Spleen (tissue), 11 donors: ENCODE data around the gene ISM2. TPM values are rescaled to one million over a fixed set of nuclear protein-coding genes. Genes with fewer than 3 reads are reported as not detected.

ENCODE experiments used
- DNase-seq: peaks from one replicate; pipeline ENCODE4 v3.0.0-alpha.2; 2020
- H3K27ac ChIP-seq, 8 donors: fragments of 200-600 bp; sonication (generic) in 7 of 8; 1 replicate in 4 of 8; 2 replicates in 4 of 8; pipeline versions ENCODE4 v1.5.0 to v1.8.0; 2016 to 2021; ENCODE audit warnings: inconsistent platforms in 4 of 8, mild to moderate bottlenecking in 4 of 8, moderate library complexity in 1 of 8
- H3K27me3 ChIP-seq, 7 donors: fragments of 200-600 bp; sonication (generic) in 6 of 7; replicated peaks in 1 of 7; 1 replicate in 4 of 7; 2 replicates in 3 of 7; pipeline versions ENCODE4 v1.5.0 to v1.8.0; 2016 to 2021; ENCODE audit warnings: inconsistent platforms in 3 of 7, mild to moderate bottlenecking in 1 of 7
- H3K36me3 ChIP-seq, 6 donors: fragments of 200-600 bp; sonication (generic) in 5 of 6; 1 replicate in 4 of 6; 2 replicates in 2 of 6; pipeline versions ENCODE4 v1.5.0 to v1.8.0; 2016 to 2021; ENCODE audit warnings: inconsistent platforms in 2 of 6
- H3K4me1 ChIP-seq, 6 donors: fragments of 200-600 bp; sonication (generic) in 5 of 6; 1 replicate in 3 of 6; 2 replicates in 3 of 6; pipeline versions ENCODE4 v1.5.0 to v1.8.0; 2016 to 2021; ENCODE audit warnings: inconsistent platforms in 3 of 6
- H3K4me3 ChIP-seq, 8 donors: fragments of 200-600 bp; sonication (generic) in 7 of 8; 1 replicate in 4 of 8; 2 replicates in 4 of 8; pipeline versions ENCODE4 v1.5.0 to v1.8.0; 2016 to 2021; ENCODE audit warnings: inconsistent platforms in 4 of 8, mild to moderate bottlenecking in 4 of 8, moderate library complexity in 2 of 8
- H3K9me3 ChIP-seq, 8 donors: fragments of 200-600 bp; sonication (generic) in 7 of 8; 1 replicate in 4 of 8; 2 replicates in 4 of 8; pipeline versions ENCODE4 v1.5.0 to v1.8.0; 2016 to 2021; ENCODE audit warnings: inconsistent platforms in 4 of 8
- POLR2A ChIP-seq, 3 donors: fragments of 450-650 bp; IDR thresholded peaks; one replicate each; pipeline ENCODE4 v1.5.1; 2017; ENCODE audit warnings: antibody characterized with exemption in 3 of 3, mild to moderate bottlenecking in 1 of 3
- POLR2AphosphoS5 ChIP-seq, 3 donors: sonication (generic); formaldehyde crosslinking; IDR thresholded peaks; one replicate each; pipeline ENCODE4 v1.5.1; 2017; ENCODE audit warnings: antibody characterized with exemption in 3 of 3
- WGBS, 5 donors: extraction: QIAGEN DNeasy Blood & Tissue Kit in 3 of 5; methylation state at CpG; one replicate each; pipeline versions ENCODE4 v1.1.5 to v1.1.7; 2013 to 2018; 5-methylcytosine and 5-hydroxymethylcytosine counted together
- intact Hi-C: fragments of 100-400 bp; cut with DNase I; formaldehyde crosslinking; loops from one replicate; pipeline ENCODE4 v1.15.0; 2023; ENCODE audit warnings: low total_unique reads
- polyA plus RNA-seq, 3 donors: library from polyadenylated mRNA; stranded (reverse); fragments of 200-250 nt; gene quantifications; one replicate each; pipeline ENCODE4 v1.2.1, GENCODE V29; 2013
- total RNA-seq, 7 donors: library from RNA; depleted of rRNA in 3 of 7; stranded (reverse); fragments of >200 nt in 3 of 7; fragmentation: NEBNext Ultra II Directional in 4 of 7; extraction: Animal tissue kit (Norgen Biotek cat#: 25700) in 4 of 7; gene quantifications; one replicate each; pipeline versions ENCODE4 v1.1.0 to v1.2.1, GENCODE V29; 2016 to 2021
- TF ChIP-seq, protein P1 (sequence below), 11 experiments: fragments of 200-600 bp in 7 of 11; fragments of 450-650 bp in 4 of 11; sonication (generic) in 4 of 11; IDR thresholded peaks in 8 of 11; conservative IDR thresholded peaks in 3 of 11; 1 replicate in 7 of 11; 2 replicates in 4 of 11; pipeline versions ENCODE4 v1.4.0 to v1.8.0; 2016 to 2021; ENCODE audit warnings: antibody characterized with exemption in 11 of 11, inconsistent platforms in 4 of 11, mild to moderate bottlenecking in 1 of 11
- donor health status: healthy with polysubstance abuse.
- donor health status: DM: no; HTN: no; CAD: no; lungs with moderate emphysema.
- donor health status: DM: no; HTN: no; CAD: no.
- donor health status: Bipolar disorder and iron deficiency.
- donor health status: healthy.
- donor health status: DM: no; HTN: no; CAD: no.
- donor health status: DM: yes; HTN: yes; CAD: no.

Gene ISM2
- total and polyA plus RNA-seq, 10 donors, result 0.13 to 0.56 (median 0.43) TPM; not detected in 5

DNA sequence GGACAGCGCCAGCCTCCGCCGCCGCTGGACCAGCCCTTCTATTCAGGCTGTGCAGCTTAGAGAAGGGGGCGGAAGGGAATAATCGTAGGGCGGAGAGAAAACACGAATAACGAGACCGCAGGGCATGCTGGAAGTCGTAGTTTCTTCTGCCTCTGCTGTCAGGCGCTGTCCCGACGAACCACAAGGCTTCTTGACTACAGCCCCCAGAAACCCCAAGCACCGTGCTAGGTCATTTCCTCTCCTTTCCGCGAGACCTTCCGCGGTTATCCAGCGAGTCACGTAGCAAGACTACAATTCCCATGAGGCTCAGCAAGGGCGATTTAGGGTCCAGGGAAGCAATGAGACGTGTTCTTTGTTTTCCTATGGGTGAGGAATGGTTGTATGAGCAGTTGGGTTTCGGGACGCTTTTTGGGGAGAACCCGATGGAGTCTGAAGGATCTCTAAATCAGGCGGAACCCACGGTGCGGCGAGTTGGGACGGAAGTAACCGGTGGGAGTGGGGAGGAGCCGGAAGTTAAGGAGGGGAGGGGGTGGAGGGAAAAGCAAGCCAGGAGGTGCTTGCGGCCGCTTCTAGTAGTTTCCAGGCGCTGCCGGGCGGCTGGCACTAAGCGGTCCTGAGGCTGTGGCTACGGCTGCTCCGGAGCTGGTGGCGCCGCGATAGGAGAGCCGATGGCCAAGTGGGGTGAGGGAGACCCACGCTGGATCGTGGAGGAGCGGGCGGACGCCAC, 40.9 kb downstream of the ISM2 start, which contains the start of the genes AHSA1 and VIPAS39:
Gene AHSA1 (plus strand): TSS at position 572 of the 727 bp plus-strand sequence. CDS start 97 bp downstream, at position 669.
Gene VIPAS39 (minus strand): TSS at position 80 of the 727 bp plus-strand sequence. CDS start 3,499 bp downstream, outside the sequence.
- Histone ChIP-seq H3K27me3 (no peaks in the 10 kb centered on the region), H3K36me3 (peaks cover 5 to 48% (median 39%) of the 10 kb centered on the region in 6 donors), H3K9me3 (no peaks in the 10 kb centered on the region), H3K4me1 (peaks cover 20 to 57% (median 35%) of the 10 kb centered on the region in 6 donors), H3K27ac (peak within 1 kb of the TSS; percentile 80 to 98 (median 92)), H3K4me3 (peak within 1 kb of the TSS; percentile 78 to 100 (median 94))
- TF ChIP-seq, protein P1, sequence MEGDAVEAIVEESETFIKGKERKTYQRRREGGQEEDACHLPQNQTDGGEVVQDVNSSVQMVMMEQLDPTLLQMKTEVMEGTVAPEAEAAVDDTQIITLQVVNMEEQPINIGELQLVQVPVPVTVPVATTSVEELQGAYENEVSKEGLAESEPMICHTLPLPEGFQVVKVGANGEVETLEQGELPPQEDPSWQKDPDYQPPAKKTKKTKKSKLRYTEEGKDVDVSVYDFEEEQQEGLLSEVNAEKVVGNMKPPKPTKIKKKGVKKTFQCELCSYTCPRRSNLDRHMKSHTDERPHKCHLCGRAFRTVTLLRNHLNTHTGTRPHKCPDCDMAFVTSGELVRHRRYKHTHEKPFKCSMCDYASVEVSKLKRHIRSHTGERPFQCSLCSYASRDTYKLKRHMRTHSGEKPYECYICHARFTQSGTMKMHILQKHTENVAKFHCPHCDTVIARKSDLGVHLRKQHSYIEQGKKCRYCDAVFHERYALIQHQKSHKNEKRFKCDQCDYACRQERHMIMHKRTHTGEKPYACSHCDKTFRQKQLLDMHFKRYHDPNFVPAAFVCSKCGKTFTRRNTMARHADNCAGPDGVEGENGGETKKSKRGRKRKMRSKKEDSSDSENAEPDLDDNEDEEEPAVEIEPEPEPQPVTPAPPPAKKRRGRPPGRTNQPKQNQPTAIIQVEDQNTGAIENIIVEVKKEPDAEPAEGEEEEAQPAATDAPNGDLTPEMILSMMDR (IDR thresholded peaks at IDR 0.05 in 8 of 11, conservative IDR thresholded peaks at IDR 0.05 in 3 of 11), result peak in 4 of 11 experiments; percentile 1 to 39 (median 22)
- TF ChIP-seq POLR2A (IDR thresholded peaks at IDR 0.05) (peak in 2 of 3 donors; percentile 6 to 22), POLR2AphosphoS5 (IDR thresholded peaks at IDR 0.05) (peak; percentile 89 to 92 (median 90))
- intact Hi-C loops, result loop anchor here (5.0 to 10.0 kb wide), 4 partner anchors 80 to 257 kb away; partner anchors contain the start of genes SAMD15, SPTLC2 and TMED8
- WGBS, 5 donors, result 0 to 1% (median 0%) methylated on average over 46 to 50 of the region's 50 CpGs
- peak; percentile 96 for DNase-seq

DNA sequence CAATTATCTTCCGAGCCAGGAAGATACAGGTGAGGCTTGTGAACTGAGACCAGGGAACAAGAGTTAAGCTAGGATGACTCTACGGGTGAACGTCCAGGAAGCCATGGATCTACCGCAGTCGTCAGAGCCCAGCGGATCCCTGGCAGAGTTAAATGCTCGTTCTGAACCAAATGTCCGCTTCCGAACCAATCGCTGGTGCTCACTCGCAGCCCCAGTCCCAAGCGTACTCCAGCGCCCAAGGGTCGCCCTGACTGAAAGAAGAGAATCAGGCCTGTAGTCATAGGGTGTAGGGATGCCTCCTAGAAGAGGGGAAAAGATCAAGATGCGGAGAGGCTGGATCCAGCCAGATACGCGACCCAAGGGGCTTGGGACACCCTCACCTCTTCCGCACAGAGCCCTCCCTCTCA, 41.5 kb downstream of the ISM2 start:
- 0% methylated on average over 13 to 18 of the region's 18 CpGs for WGBS, 5 donors
- peak overlapping the region; percentile 80 to 98 (median 92) for H3K27ac ChIP-seq
- H3K4me3 ChIP-seq, result peak overlapping the region; percentile 78 to 100 (median 94)
- no peaks in the 10 kb centered on the region for H3K27me3 ChIP-seq
- no peaks in the 10 kb centered on the region for H3K9me3 ChIP-seq
- H3K36me3 ChIP-seq, result peaks cover 2 to 48% (median 36%) of the 10 kb centered on the region in 6 donors
- peaks cover 20 to 57% (median 35%) of the 10 kb centered on the region in 6 donors for H3K4me1 ChIP-seq
- no peak for DNase-seq
- TF ChIP-seq POLR2A (IDR thresholded peaks at IDR 0.05), result peak in 1 of 3 donors; percentile 66
- TF ChIP-seq POLR2AphosphoS5 (IDR thresholded peaks at IDR 0.05), result peak in 1 of 3 donors; percentile 84
- TF ChIP-seq, protein P1 (IDR thresholded peaks at IDR 0.05 in 8 of 11, conservative IDR thresholded peaks at IDR 0.05 in 3 of 11), result no peak
- intact Hi-C loops, result loop anchor here (5.0 to 10.0 kb wide), 4 partner anchors 80 to 258 kb away; partner anchors contain the start of genes SAMD15, SPTLC2 and TMED8

DNA sequence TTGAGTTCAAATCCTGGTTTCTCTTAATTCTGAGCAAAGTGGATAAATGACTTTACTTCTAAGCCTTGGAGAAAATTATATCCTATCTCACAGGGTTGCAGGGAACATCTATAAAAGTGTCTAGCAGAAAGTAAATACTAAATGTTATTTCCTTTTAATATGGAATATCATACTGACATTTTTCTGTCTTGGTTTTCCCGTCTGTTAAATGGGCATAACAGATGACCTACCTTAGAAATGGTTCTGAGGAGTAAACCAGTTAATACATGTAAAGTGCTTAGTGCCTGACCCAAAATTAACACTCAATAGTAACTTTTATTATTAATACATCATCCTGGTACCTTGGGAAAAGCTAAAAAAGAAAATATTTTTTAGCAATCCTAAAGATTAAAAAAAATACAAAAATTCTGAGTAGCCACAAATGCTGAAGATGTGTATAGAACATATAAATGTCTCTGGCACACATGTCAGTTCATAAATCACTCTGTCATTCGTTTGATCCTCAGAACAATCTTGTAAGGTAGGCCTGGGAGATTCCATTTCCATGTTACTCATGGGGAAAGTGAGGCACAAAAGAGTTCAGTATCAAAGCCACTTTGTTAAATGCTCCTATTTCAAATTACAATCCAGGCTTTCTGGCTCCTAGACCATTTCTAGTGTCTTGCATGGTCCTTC, 42.5 kb downstream of the ISM2 start:
- intact Hi-C loops, result loop anchor here (5.0 to 10.0 kb wide), 4 partner anchors 79 to 259 kb away; partner anchors contain the start of genes SAMD15, SPTLC2 and TMED8

More for the DNA sequence above, 42.5 kb downstream of the ISM2 start:
- Histone ChIP-seq H3K27ac (peak overlapping the region in 2 of 8 donors; percentile 90 to 92), H3K27me3 (no peaks in the 10 kb centered on the region), H3K4me1 (peaks cover 20 to 56% (median 35%) of the 10 kb centered on the region in 6 donors), H3K36me3 (peaks cover 0 to 48% (median 31%) of the 10 kb centered on the region in 6 donors), H3K4me3 (peak overlapping the region in 5 of 8 donors; percentile 78 to 100 (median 94)), H3K9me3 (no peaks in the 10 kb centered on the region)
- WGBS, 5 donors, result 71 to 85% (median 77%) methylated on average over 2 of the region's 2 CpGs
- TF ChIP-seq, protein P1 (IDR thresholded peaks at IDR 0.05 in 8 of 11, conservative IDR thresholded peaks at IDR 0.05 in 3 of 11), result no peak
- no peak for TF ChIP-seq POLR2A (IDR thresholded peaks at IDR 0.05)
- no peak for DNase-seq
